ENCODE measurements around the gene ATOX1. TPM values are rescaled to one million over a fixed set of nuclear protein-coding genes. Genes with fewer than 3 reads are reported as not detected.

The ATOX1 gene
- total and polyA plus RNA-seq, 2 experiments from 2014 or later, result 118 to 134 TPM

DNA sequence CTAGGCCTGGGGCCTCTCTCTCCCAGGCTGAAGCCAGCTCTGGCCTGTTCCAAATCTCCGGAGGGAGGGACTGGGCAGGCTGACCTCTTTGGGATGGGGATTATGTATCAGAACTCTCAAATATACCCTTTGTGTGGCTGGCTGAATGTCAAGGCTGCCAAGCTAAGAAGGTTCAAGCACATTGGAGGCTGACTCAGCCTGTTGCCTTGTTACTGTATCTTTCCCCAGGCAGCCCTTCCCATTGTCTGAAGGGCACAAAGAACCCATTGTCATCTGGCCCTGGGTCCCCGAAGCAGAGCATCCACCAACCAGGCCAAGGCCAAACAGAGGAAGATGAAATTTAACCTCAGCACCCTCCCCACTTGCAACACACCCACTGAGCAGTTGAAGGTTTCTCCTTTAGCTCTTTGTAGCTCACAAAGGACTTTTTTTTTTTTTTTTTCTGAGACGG lies 64.4 kb downstream of the ATOX1 start (continued):
- no peak for TF ChIP-seq EZH2 (IDR thresholded peaks at IDR 0.05; ENCODE audit: low read depth, unreplicated experiment)

Small RNA genes lying within 50 kb of the gene (small RNA-seq; reads per million reads assigned to genes)
- not detected for gene RN7SKP232 (ENCODE audit: low replicate concordance)

Other genes starting within 250 kb of the ATOX1 start
- gene FAT2, start 167.3 kb downstream of the ATOX1 start, total RNA-seq (2014; rRNA removed; shearing (Covaris generic)), result 0.27 and 0.59 TPM in 2 replicates
- gene FAT2, start 167.3 kb downstream of the ATOX1 start, polyA plus RNA-seq (2016; fragmentation: Nextera tagmentation; extraction: Ambion mirVana), result 0.06 and 0.09 TPM in 2 replicates
- 203 and 218 TPM in 2 replicates for gene SPARC, start 71.7 kb downstream of the ATOX1 start, total RNA-seq (2014; rRNA removed; shearing (Covaris generic))
- gene SPARC, start 71.7 kb downstream of the ATOX1 start, polyA plus RNA-seq (2016; fragmentation: Nextera tagmentation; extraction: Ambion mirVana), result 200 and 225 TPM in 2 replicates
- gene G3BP1, start 13.3 kb upstream of the ATOX1 start, total RNA-seq (2014; rRNA removed; shearing (Covaris generic)), result 323 and 345 TPM in 2 replicates
- gene G3BP1, start 13.3 kb upstream of the ATOX1 start, polyA plus RNA-seq (2016; fragmentation: Nextera tagmentation; extraction: Ambion mirVana), result 158 and 183 TPM in 2 replicates
- gene GLRA1, start 166.2 kb upstream of the ATOX1 start, total RNA-seq (2014; rRNA removed; shearing (Covaris generic)), result not detected in 2 replicates
- not detected in 2 replicates for gene GLRA1, start 166.2 kb upstream of the ATOX1 start, polyA plus RNA-seq (2016; fragmentation: Nextera tagmentation; extraction: Ambion mirVana)

Data from GM23338 (cell line).